ENCODE results near the gene UGGT2. TPM values are rescaled to one million over a fixed set of nuclear protein-coding genes. Genes with fewer than 3 reads are reported as not detected.

UGGT2 gene
- total and polyA plus RNA-seq, 4 donors = 7.6 to 60.2 (median 16.3) TPM

- Histone ChIP-seq H3K4me3 (peak within 1 kb of the TSS; percentile 35), H3K4me1 (ENCODE audit: control insufficient read depth in 5 of 5, insufficient read depth in 5 of 5, low read length in 5 of 5) (peaks cover 0 to 20% (median 0%) of the 10 kb centered on the region in 5 donors), H3K36me3 (ENCODE audit: control insufficient read depth in 4 of 4, insufficient read depth in 4 of 4, low read length in 4 of 4) (no peaks in the 10 kb centered on the region), H3K27ac (ENCODE audit: low read depth in 1 of 2, low read length in 1 of 2) (no peak within 1 kb of the TSS), H3K27me3 (ENCODE audit: control insufficient read depth in 3 of 3, insufficient read depth in 3 of 3, low read length in 2 of 3) (peaks cover 20 to 77% (median 72%) of the 10 kb centered on the region in 3 donors), H3K9me3 (ENCODE audit: control insufficient read depth in 4 of 4, insufficient read depth in 3 of 4, low read length in 3 of 4) (peaks cover 0 to 5% (median 0%) of the 10 kb centered on the region in 4 donors), H3K9ac (ENCODE audit: insufficient read depth in 1 of 2, low read length in 2 of 2) (no peak within 1 kb of the TSS)
- WGBS, 2 donors = 0 to 1% methylated on average over 35 of the region's 35 CpGs
- peak; percentile 24 for ATAC-seq (ENCODE audit: insufficient read depth, low FRiP score)
- no peak for TF ChIP-seq CTCF (IDR thresholded peaks at IDR 0.05; ENCODE audit: control extremely low read depth, extremely low read depth)
- peak; percentile 11 to 33 (median 25) for DNase-seq
Observed at GRCh38 chr13:96089749-96090239, 36.6 kb upstream of the UGGT2 start, which contains the start of gene HS6ST3. HS6ST3 (plus strand) TSS chr13:96090107.

GRCh38 chr13:96089139-96089538 lies 35.9 kb upstream of the UGGT2 start:
- Histone ChIP-seq H3K36me3 (ENCODE audit: control insufficient read depth in 4 of 4, insufficient read depth in 4 of 4, low read length in 4 of 4) (no peaks in the 10 kb centered on the region), H3K27ac (ENCODE audit: low read depth in 1 of 2, low read length in 1 of 2) (no peak overlapping the region), H3K9me3 (ENCODE audit: control insufficient read depth in 4 of 4, insufficient read depth in 3 of 4, low read length in 3 of 4) (peaks cover 0 to 5% (median 0%) of the 10 kb centered on the region in 4 donors), H3K4me3 (no peak overlapping the region), H3K9ac (ENCODE audit: insufficient read depth in 1 of 2, low read length in 2 of 2) (no peak overlapping the region), H3K4me1 (ENCODE audit: control insufficient read depth in 5 of 5, insufficient read depth in 5 of 5, low read length in 5 of 5) (peaks cover 0 to 20% (median 0%) of the 10 kb centered on the region in 5 donors), H3K27me3 (ENCODE audit: control insufficient read depth in 3 of 3, insufficient read depth in 3 of 3, low read length in 2 of 3) (peaks cover 20 to 71% (median 66%) of the 10 kb centered on the region in 3 donors)
- ATAC-seq (ENCODE audit: insufficient read depth, low FRiP score) (no peak), DNase-seq (no peak)
- TF ChIP-seq CTCF (IDR thresholded peaks at IDR 0.05; ENCODE audit: control extremely low read depth, extremely low read depth) = no peak
- 51 to 62% methylated on average over 4 of the region's 4 CpGs for WGBS, 2 donors

GRCh38 chr13:96086736-96087135 lies 33.5 kb upstream of the UGGT2 start:
- no peak for ATAC-seq (ENCODE audit: insufficient read depth, low FRiP score)
- H3K4me3 ChIP-seq = no peak overlapping the region
- 92 to 96% methylated on average over 1 of the region's 1 CpG for WGBS, 2 donors
- peaks cover 0 to 18% (median 0%) of the 10 kb centered on the region in 5 donors for H3K4me1 ChIP-seq (ENCODE audit: control insufficient read depth in 5 of 5, insufficient read depth in 5 of 5, low read length in 5 of 5)
- TF ChIP-seq CTCF (IDR thresholded peaks at IDR 0.05; ENCODE audit: control extremely low read depth, extremely low read depth) = no peak
- H3K9ac ChIP-seq (ENCODE audit: insufficient read depth in 1 of 2, low read length in 2 of 2) = no peak overlapping the region
- peaks cover 16 to 53% (median 43%) of the 10 kb centered on the region in 3 donors for H3K27me3 ChIP-seq (ENCODE audit: control insufficient read depth in 3 of 3, insufficient read depth in 3 of 3, low read length in 2 of 3)
- no peak for DNase-seq
- H3K27ac ChIP-seq (ENCODE audit: low read depth in 1 of 2, low read length in 1 of 2) = no peak overlapping the region
- no peaks in the 10 kb centered on the region for H3K36me3 ChIP-seq (ENCODE audit: control insufficient read depth in 4 of 4, insufficient read depth in 4 of 4, low read length in 4 of 4)
- H3K9me3 ChIP-seq (ENCODE audit: control insufficient read depth in 4 of 4, insufficient read depth in 3 of 4, low read length in 3 of 4) = peaks cover 0 to 4% (median 0%) of the 10 kb centered on the region in 4 donors

- ATAC-seq (ENCODE audit: insufficient read depth, low FRiP score) (no peak), DNase-seq (no peak)
- no peak overlapping the region for H3K9ac ChIP-seq (ENCODE audit: insufficient read depth in 1 of 2, low read length in 2 of 2)
- no peaks in the 10 kb centered on the region for H3K36me3 ChIP-seq (ENCODE audit: control insufficient read depth in 4 of 4, insufficient read depth in 4 of 4, low read length in 4 of 4)
- TF ChIP-seq CTCF (IDR thresholded peaks at IDR 0.05; ENCODE audit: control extremely low read depth, extremely low read depth) = no peak
- H3K9me3 ChIP-seq (ENCODE audit: control insufficient read depth in 4 of 4, insufficient read depth in 3 of 4, low read length in 3 of 4) = no peaks in the 10 kb centered on the region
- H3K4me1 ChIP-seq (ENCODE audit: control insufficient read depth in 5 of 5, insufficient read depth in 5 of 5, low read length in 5 of 5) = no peaks in the 10 kb centered on the region
- peaks cover 0 to 34% (median 13%) of the 10 kb centered on the region in 3 donors for H3K27me3 ChIP-seq (ENCODE audit: control insufficient read depth in 3 of 3, insufficient read depth in 3 of 3, low read length in 2 of 3)
- H3K4me3 ChIP-seq = no peak overlapping the region
- H3K27ac ChIP-seq (ENCODE audit: low read depth in 1 of 2, low read length in 1 of 2) = no peak overlapping the region
Observed at GRCh38 chr13:96082640-96083039, 29.4 kb upstream of the UGGT2 start.
